DOHH2 (cell line): ENCODE results near the gene TBRG1.

Experiments used
- CTCF ChIP-seq: fragments of 200-600 bp; sonication (generic); IDR thresholded peaks from one replicate; pipeline ENCODE4 v1.5.1; 2014; ENCODE audit warnings: antibody characterized with exemption, mild to moderate bottlenecking, low read depth, low read length; ENCODE audit not compliant: poor library complexity, severe bottlenecking
- EZH2phosphoT487 ChIP-seq: fragments of 200-600 bp; sonication (generic); IDR thresholded peaks from 2 replicates; pipeline ENCODE4 v1.6.1; 2017; ENCODE audit warnings: borderline replicate concordance, mild to moderate bottlenecking, antibody characterized with exemption, low read length, moderate library complexity, mixed read lengths

DNA sequence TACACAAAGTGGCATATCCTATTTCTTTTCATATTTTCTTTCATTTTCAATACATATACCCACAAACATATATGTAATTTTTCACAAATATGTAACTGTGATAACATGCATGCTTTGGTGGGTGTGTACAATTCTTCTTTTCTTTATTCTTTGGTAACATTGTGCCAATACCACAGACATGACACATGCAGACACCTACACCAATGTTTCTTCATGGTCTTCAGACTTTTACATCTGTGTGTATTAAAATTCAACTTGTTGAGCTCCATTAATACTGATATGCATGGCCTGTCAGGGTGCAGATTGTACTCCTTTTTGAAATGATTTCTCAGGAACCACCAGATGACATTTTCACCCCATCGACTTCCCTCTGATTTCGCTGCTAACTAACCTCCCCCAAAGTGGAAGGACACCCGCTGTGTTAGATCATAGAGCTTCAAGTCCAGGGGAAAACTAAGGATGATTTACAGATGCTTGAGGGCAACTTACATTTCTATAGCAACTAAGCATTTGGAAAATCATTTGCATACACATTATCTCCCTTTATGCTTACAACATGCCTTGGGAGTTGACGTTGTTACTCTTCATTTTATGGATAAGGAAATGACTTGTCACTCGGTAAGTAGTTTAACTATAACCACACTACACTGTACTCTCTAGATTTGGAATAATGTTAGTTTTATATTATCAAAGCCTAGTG lies 21.9 kb upstream of the TBRG1 start:
- TF ChIP-seq CTCF: no peak
- no peak for TF ChIP-seq EZH2phosphoT487
